Esophagus muscularis mucosa (tissue), 4 donors: ENCODE results near the gene WFIKKN1. TPM values are rescaled to one million over a fixed set of nuclear protein-coding genes. Genes with fewer than 3 reads are reported as not detected.

Experiments
- DNase-seq: peaks from one replicate; pipeline ENCODE4 v3.0.0-alpha.2; 2017; ENCODE audit errors: extremely low spot score
- H3K27ac ChIP-seq, 4 donors: fragments of 200-600 bp; sonication (generic); replicated peaks in 1 of 4; 1 replicate in 3 of 4; 2 replicates in 1 of 4; pipeline ENCODE4 v1.5.1; 2016 to 2019; ENCODE audit warnings: mild to moderate bottlenecking in 1 of 4
- H3K27me3 ChIP-seq, 4 donors: fragments of 200-600 bp; sonication (generic); one replicate each; pipeline versions ENCODE4 v1.5.1 to v1.6.0; 2016 to 2019
- H3K36me3 ChIP-seq, 4 donors: fragments of 200-600 bp; sonication (generic); one replicate each; pipeline ENCODE4 v1.5.1; 2016 to 2019
- H3K4me1 ChIP-seq, 4 donors: fragments of 200-600 bp; sonication (generic); one replicate each; pipeline ENCODE4 v1.5.1; 2016 to 2019
- H3K4me3 ChIP-seq, 4 donors: fragments of 200-600 bp; sonication (generic); 1 replicate in 2 of 4; 2 replicates in 2 of 4; pipeline ENCODE4 v1.5.1; 2016 to 2019; ENCODE audit warnings: mild to moderate bottlenecking in 4 of 4, moderate library complexity in 1 of 4
- H3K9me3 ChIP-seq, 4 donors: fragments of 200-600 bp; sonication (generic); 1 replicate in 3 of 4; 2 replicates in 1 of 4; pipeline ENCODE4 v1.5.1; 2016 to 2019
- CTCF ChIP-seq, 3 experiments: fragments of 200-600 bp in 2 of 3; fragments of 450-650 bp in 1 of 3; sonication (generic) in 2 of 3; IDR thresholded peaks; one replicate each; pipeline ENCODE4 v1.5.1; 2017 to 2019; ENCODE audit warnings: antibody characterized with exemption in 3 of 3, mild to moderate bottlenecking in 2 of 3, moderate library complexity in 1 of 3
- EP300 ChIP-seq: sonication (generic); formaldehyde crosslinking; IDR thresholded peaks from one replicate; pipeline ENCODE4 v1.6.1; 2017; ENCODE audit warnings: antibody characterized with exemption
- POLR2A ChIP-seq: fragments of 450-650 bp; IDR thresholded peaks from one replicate; pipeline ENCODE4 v1.6.1; 2017; ENCODE audit warnings: antibody characterized with exemption, moderate library complexity, mild to moderate bottlenecking, low read depth
- POLR2AphosphoS5 ChIP-seq, 2 donors: sonication (generic); formaldehyde crosslinking; IDR thresholded peaks; one replicate each; pipeline ENCODE4 v1.6.1; 2017; ENCODE audit warnings: antibody characterized with exemption in 2 of 2
- WGBS: methylation state at CpG from one replicate; pipeline ENCODE4 v1.1.5; 2018; 5-methylcytosine and 5-hydroxymethylcytosine counted together
- intact Hi-C: fragments of 100-400 bp; cut with DNase I; formaldehyde crosslinking; loops from one replicate; pipeline ENCODE4 v1.15.1; 2023
- total RNA-seq, 4 donors: library from RNA; depleted of rRNA; stranded (reverse); fragments of >200 nt; gene quantifications; one replicate each; pipeline versions ENCODE4 v1.1.0 to v1.2.1, GENCODE V29; 2016

The WFIKKN1 gene
- total RNA-seq, 4 donors from 2014 or later: 0.33 to 0.80 (median 0.43) TPM

DNA sequence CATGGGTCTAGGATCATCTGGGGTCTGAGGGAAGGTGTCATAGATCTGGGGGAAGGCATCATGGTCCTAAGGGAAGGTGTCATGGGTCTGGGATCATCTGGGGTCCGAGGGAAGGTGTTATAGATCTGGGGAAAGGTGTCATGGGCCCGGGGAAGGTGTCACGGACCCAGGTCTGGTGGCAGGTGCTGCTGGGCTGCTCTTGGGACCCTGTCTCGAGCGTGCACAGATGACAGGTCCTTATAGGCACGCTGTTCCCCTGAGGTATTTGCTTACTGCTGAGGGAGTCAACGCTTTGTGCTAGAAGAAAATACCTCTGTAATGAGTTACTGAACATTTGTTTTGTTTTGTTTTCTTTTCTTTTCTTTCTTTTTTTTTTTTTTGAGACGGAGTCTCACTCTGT is 39.6 kb upstream of the WFIKKN1 start:
- H3K4me1 ChIP-seq: peaks cover 30 to 72% (median 56%) of the 10 kb centered on the region in 4 donors
- H3K9me3 ChIP-seq: no peaks in the 10 kb centered on the region
- WGBS: 78% methylated on average over 8 of the region's 8 CpGs
- H3K27ac ChIP-seq: no peak overlapping the region
- peaks cover 0 to 2% (median 0%) of the 10 kb centered on the region in 4 donors for H3K27me3 ChIP-seq
- H3K36me3 ChIP-seq: peaks cover 0 to 23% (median 9%) of the 10 kb centered on the region in 4 donors
- peak overlapping the region in 3 of 4 donors; percentile 83 to 94 (median 87) for H3K4me3 ChIP-seq
- DNase-seq: no peak
- TF ChIP-seq POLR2AphosphoS5 (IDR thresholded peaks at IDR 0.05) (no peak), CTCF (IDR thresholded peaks at IDR 0.05) (no peak), EP300 (no peak), POLR2A (no peak)
- intact Hi-C loops: no loop called here

GRCh38 chr16:591892-592517 is 38.8 kb upstream of the WFIKKN1 start:
- no peaks in the 10 kb centered on the region for H3K9me3 ChIP-seq
- H3K4me1 ChIP-seq: peaks cover 25 to 64% (median 48%) of the 10 kb centered on the region in 4 donors
- 87% methylated on average over 11 of the region's 15 CpGs for WGBS
- TF ChIP-seq POLR2AphosphoS5 (IDR thresholded peaks at IDR 0.05) (no peak), POLR2A (no peak), EP300 (no peak), CTCF (IDR thresholded peaks at IDR 0.05) (no peak)
- H3K27me3 ChIP-seq: no peaks in the 10 kb centered on the region
- H3K4me3 ChIP-seq: no peak overlapping the region
- H3K27ac ChIP-seq: no peak overlapping the region
- DNase-seq: no peak
- intact Hi-C loops: no loop called here
- peaks cover 0 to 30% (median 14%) of the 10 kb centered on the region in 4 donors for H3K36me3 ChIP-seq

GRCh38 chr16:592518-593306 is 38.1 kb upstream of the WFIKKN1 start:
- peak overlapping the region in 1 of 4 donors; percentile 8 for H3K27ac ChIP-seq
- intact Hi-C loops: no loop called here
- H3K4me1 ChIP-seq: peaks cover 19 to 57% (median 41%) of the 10 kb centered on the region in 4 donors
- no peak for DNase-seq
- no peak overlapping the region for H3K4me3 ChIP-seq
- WGBS: 79% methylated on average over 24 of the region's 24 CpGs
- H3K36me3 ChIP-seq: peaks cover 0 to 30% (median 14%) of the 10 kb centered on the region in 4 donors
- no peaks in the 10 kb centered on the region for H3K27me3 ChIP-seq
- no peak for TF ChIP-seq EP300
- TF ChIP-seq POLR2A: no peak
- no peak for TF ChIP-seq CTCF (IDR thresholded peaks at IDR 0.05)
- peak in 1 of 2 donors; percentile 14 for TF ChIP-seq POLR2AphosphoS5 (IDR thresholded peaks at IDR 0.05)
- no peaks in the 10 kb centered on the region for H3K9me3 ChIP-seq

DNA sequence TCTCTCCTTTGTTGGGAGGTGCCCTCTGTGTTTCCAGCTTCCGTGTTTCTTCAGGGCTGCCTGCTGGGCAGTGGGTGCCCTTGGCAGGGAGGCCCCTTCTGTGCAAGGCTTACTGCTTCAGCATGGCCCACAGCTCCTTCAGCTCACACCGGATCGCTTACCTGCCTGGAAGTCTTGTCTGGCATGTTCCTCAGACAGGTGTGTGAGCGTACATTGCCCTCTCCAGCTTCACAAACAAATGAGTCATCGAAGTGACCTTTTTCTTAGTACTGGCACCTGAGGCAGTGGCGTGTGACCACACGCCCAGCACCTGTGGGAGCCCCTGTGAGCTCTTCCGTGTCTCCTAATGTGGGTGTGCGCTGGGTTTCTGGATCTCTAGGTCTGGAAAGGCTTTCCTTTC is 37.4 kb upstream of the WFIKKN1 start:
- TF ChIP-seq POLR2A: no peak
- TF ChIP-seq EP300: no peak
- no peak for TF ChIP-seq POLR2AphosphoS5 (IDR thresholded peaks at IDR 0.05)
- TF ChIP-seq CTCF (IDR thresholded peaks at IDR 0.05): no peak
- Histone ChIP-seq H3K4me1 (peaks cover 12 to 50% (median 34%) of the 10 kb centered on the region in 4 donors), H3K9me3 (no peaks in the 10 kb centered on the region), H3K27me3 (no peaks in the 10 kb centered on the region), H3K4me3 (no peak overlapping the region), H3K36me3 (peaks cover 0 to 30% (median 14%) of the 10 kb centered on the region in 4 donors), H3K27ac (no peak overlapping the region)
- 92% methylated on average over 9 of the region's 9 CpGs for WGBS
- DNase-seq: no peak
- intact Hi-C loops: no loop called here
